ENCODE data around the gene DTYMK. TPM values are rescaled to one million over a fixed set of nuclear protein-coding genes. Genes with fewer than 3 reads are reported as not detected.

DTYMK gene
- total and polyA plus RNA-seq, 2 donors (not counting 1 experiment from before 2014, with no cell fraction given): 19.5 to 26.3 TPM

DNA sequence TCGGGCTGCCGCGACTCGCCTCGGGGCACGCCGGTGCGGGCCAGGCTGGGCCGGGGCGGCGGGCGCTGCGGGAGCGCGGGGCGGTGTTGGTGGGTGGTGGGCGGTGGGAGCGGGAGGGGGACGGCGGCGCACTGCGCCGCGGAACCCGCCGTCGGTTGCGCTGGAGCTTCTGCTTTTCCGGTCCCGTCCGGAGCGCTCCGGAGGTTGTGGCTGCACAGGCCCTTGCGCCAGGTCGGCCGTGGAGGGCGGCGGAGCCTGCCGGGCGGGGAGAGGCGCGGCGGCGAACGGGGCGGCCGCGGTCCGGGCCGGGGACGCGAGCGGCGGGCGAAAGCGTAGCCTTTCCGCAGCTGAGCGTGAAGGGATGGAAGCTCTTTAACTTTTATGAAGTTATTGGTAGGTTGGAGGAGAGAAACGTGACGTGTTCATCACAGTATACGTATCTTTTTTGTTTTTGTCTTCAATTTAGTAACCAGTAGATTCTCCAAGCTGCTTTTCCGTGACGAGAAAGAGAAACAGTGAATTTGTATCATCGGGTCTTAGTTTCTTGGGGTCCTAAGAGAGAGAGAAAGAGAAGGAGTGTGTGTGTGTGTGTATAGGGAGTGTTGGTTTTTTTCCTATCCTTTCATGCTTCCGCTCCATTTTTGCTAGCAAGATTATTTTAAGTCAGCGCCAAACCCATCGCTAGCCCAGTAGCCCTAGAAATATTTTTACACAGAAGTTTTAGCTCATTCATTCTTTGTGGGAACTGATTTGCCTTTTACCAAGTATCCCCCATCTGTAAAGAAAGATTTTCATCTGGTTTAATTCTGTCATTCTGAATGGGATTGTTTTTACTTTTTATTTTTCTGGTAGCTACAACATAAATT, 48.6 kb downstream of the DTYMK start:
- CTCF ChIA-PET: interaction anchor here (0.5 to 1.8 kb wide), 6 partner anchors 16 to 324 kb away, joined by 3 to 5 read pairs (median 4); partner anchors contain the start of gene ING5

More for the DNA sequence above, 48.6 kb downstream of the DTYMK start:
- peak; percentile 24 for ATAC-seq (ENCODE audit: low read depth)
- POLR2A ChIA-PET: interaction anchor here (0.6 to 2.4 kb wide), 4 partner anchors 49 to 1108 kb away, joined by 3 to 12 read pairs (median 8); partner anchors contain the start of genes D2HGDH, DTYMK and ING5
- Mint-ChIP-seq H3K4me3 (peak overlapping the region; percentile 84), H3K4me1 (peaks cover 46% of the 10 kb centered on the region), H3K9me3 (ENCODE audit: insufficient read depth) (no peaks in the 10 kb centered on the region), H3K27ac (peak overlapping the region; percentile 96), H3K27me3 (no peaks in the 10 kb centered on the region)
- peaks cover 82% of the 10 kb centered on the region for H3K79me2 ChIP-seq (ENCODE audit: control insufficient read depth, insufficient read depth, low read length)
- under 1% methylated on average over 60 of the region's 67 CpGs for WGBS (ENCODE audit: insufficient coverage)
- H3K36me3 ChIP-seq (replicated peaks in 1 of 2; ENCODE audit: control extremely low read depth in 1 of 2, control insufficient read depth in 1 of 2, extremely low read depth in 1 of 2, insufficient read depth in 2 of 2, low read length in 1 of 2): peaks cover 0 to 19% of the 10 kb centered on the region in 2 experiments
- H4K20me1 ChIP-seq (ENCODE audit: control insufficient read depth, insufficient read depth, low read length, poor library complexity, severe bottlenecking): peaks cover 45% of the 10 kb centered on the region
- intact Hi-C loops (cut with micrococcal nuclease): loop anchor here (1.0 to 10.0 kb wide), 9 partner anchors 21 to 1077 kb away; partner anchors contain the start of genes DTYMK, DUSP28, HDLBP and SEPTIN2
- H3K4me2 ChIP-seq (replicated peaks; ENCODE audit: low read depth, low read length, poor library complexity, severe bottlenecking): peak overlapping the region; percentile 98
- peak overlapping the region; percentile 100 for H2AFZ ChIP-seq (ENCODE audit: insufficient read depth, low read depth, low read length, poor library complexity, severe bottlenecking)
- DNase-seq: no peak
- H3K4me1 ChIP-seq (ENCODE audit: control insufficient read depth in 2 of 2, insufficient read depth in 2 of 2, low read length in 2 of 2): peaks cover 19 to 24% of the 10 kb centered on the region in 2 donors
- peaks cover 0 to 8% (median 0%) of the 10 kb centered on the region in 3 donors for H3K9me3 ChIP-seq (ENCODE audit: control extremely low read depth in 1 of 3, control insufficient read depth in 2 of 3, insufficient read depth in 1 of 3, low read length in 2 of 3)
- peak overlapping the region; percentile 90 to 95 for H3K27ac ChIP-seq (ENCODE audit: low read length in 2 of 2)
- H3K27me3 ChIP-seq (replicated peaks in 1 of 4; ENCODE audit: control extremely low read depth in 1 of 4, control insufficient read depth in 3 of 4, insufficient read depth in 4 of 4, low read length in 3 of 4): no peaks in the 10 kb centered on the region
- TF ChIP-seq, protein P1, sequence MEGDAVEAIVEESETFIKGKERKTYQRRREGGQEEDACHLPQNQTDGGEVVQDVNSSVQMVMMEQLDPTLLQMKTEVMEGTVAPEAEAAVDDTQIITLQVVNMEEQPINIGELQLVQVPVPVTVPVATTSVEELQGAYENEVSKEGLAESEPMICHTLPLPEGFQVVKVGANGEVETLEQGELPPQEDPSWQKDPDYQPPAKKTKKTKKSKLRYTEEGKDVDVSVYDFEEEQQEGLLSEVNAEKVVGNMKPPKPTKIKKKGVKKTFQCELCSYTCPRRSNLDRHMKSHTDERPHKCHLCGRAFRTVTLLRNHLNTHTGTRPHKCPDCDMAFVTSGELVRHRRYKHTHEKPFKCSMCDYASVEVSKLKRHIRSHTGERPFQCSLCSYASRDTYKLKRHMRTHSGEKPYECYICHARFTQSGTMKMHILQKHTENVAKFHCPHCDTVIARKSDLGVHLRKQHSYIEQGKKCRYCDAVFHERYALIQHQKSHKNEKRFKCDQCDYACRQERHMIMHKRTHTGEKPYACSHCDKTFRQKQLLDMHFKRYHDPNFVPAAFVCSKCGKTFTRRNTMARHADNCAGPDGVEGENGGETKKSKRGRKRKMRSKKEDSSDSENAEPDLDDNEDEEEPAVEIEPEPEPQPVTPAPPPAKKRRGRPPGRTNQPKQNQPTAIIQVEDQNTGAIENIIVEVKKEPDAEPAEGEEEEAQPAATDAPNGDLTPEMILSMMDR (IDR thresholded peaks at IDR 0.05): no peak
- no peak for TF ChIP-seq EZH2 (IDR thresholded peaks at IDR 0.05; ENCODE audit: borderline replicate concordance, insufficient read depth, low read depth, low read length, poor library complexity, severe bottlenecking)
- peak overlapping the region; percentile 95 for H3K9ac ChIP-seq (ENCODE audit: low read length)
- H3K4me3 ChIP-seq (ENCODE audit: control extremely low read depth in 1 of 5, extremely low read depth in 1 of 5, insufficient read depth in 1 of 5, low read depth in 2 of 5, low read length in 4 of 5): peak overlapping the region; percentile 69 to 97 (median 95)
